Subcutaneous abdominal adipose tissue (tissue), 5 donors: Measurements from ENCODE around the gene GRM7.

ENCODE experiments used
- H3K27ac ChIP-seq: one replicate; pipeline ENCODE4 v1.7.0; 2013; ENCODE audit warnings: low read depth, mild to moderate bottlenecking, inconsistent platforms, low read length, moderate library complexity
- H3K27me3 ChIP-seq, 5 donors: one replicate each; pipeline ENCODE4 v1.7.0; 2013; ENCODE audit warnings: low read length in 5 of 5, inconsistent platforms in 1 of 5; ENCODE audit not compliant: control insufficient read depth in 5 of 5, insufficient read depth in 4 of 5
- H3K36me3 ChIP-seq, 5 donors: one replicate each; pipeline ENCODE4 v1.7.0; 2013; ENCODE audit warnings: low read length in 5 of 5; ENCODE audit not compliant: control insufficient read depth in 5 of 5, insufficient read depth in 5 of 5
- H3K4me1 ChIP-seq, 5 donors: one replicate each; pipeline ENCODE4 v1.7.0; 2013; ENCODE audit warnings: low read length in 5 of 5, mild to moderate bottlenecking in 3 of 5, moderate library complexity in 1 of 5; ENCODE audit not compliant: control insufficient read depth in 5 of 5, insufficient read depth in 5 of 5
- H3K4me3 ChIP-seq, 5 donors: one replicate each; pipeline ENCODE4 v1.7.0; 2013; ENCODE audit warnings: low read length in 5 of 5, low read depth in 1 of 5
- H3K9ac ChIP-seq, 5 donors: one replicate each; pipeline ENCODE4 v1.7.0; 2013; ENCODE audit warnings: low read length in 5 of 5, mild to moderate bottlenecking in 4 of 5, moderate library complexity in 3 of 5
- H3K9me3 ChIP-seq, 5 donors: one replicate each; pipeline ENCODE4 v1.7.0; 2013; ENCODE audit warnings: low read length in 5 of 5; ENCODE audit not compliant: control insufficient read depth in 5 of 5
- donor health status: healthy.
- donor health status: healthy.
- donor health status: healthy.
- donor health status: healthy.
- donor health status: healthy.

The GRM7 gene

DNA sequence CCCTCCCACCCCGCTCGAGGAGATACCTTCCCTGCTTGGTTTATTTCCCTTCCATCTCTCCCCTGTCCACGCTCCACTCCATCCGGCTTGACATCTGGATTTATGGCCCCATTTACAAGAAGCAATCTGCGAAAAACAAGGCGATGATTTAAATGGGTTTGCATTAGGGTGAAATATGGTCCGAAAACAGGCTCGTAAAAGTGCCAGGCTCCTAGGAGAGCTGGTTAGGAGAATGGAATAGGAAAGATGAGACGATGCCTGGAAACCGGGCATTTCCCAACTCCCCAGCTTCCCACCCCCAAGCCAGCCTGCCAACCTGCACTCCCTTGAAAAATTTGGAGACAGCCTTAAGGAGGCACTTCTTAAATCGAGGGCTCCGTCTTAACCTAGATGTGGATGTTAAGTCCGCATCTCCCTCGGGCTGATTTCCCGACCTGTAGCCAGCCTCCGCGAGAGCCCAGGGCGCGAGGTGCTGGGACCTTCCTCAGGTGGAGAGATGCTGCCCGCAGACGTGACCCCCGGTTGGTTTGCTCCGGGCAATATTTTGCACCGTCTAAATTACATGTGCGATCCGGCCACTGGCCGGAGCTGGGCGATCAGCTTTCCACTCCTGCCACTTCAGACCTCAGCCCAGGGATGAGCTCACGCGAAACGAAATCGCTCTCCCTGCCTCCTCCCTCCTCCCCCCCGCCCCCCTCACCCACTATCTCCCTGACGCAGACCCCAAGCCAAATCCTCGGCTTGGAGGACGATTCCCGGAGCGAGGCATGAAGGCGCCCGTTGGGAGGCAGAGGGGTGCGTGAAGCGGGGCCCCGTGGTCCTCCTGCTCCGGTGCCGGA lies 1.3 kb downstream of the GRM7 start:
- Histone ChIP-seq H3K4me3 (peak overlapping the region; percentile 1 to 52 (median 39)), H3K27me3 (peaks cover 12 to 30% (median 27%) of the 10 kb centered on the region in 5 donors)

DNA sequence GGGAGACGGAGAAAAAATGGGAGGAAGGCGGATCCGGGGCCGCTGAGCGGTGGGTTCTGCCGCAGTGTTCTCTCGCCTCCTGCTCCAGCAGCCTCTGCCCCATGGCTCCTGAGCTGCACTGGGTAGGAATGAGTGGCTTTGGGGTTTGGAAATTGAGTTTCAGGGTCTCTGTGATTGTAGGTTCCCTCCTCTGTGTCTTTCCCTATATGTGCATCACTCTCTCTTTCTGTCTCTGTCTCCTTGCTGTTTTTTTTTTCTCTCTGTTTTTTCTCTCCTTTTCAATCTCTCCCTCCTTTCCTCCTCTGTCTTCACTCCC lies 1.9 kb downstream of the GRM7 start:
- peaks cover 12 to 30% (median 27%) of the 10 kb centered on the region in 5 donors for H3K27me3 ChIP-seq
- peak overlapping the region in 3 of 5 donors; percentile 30 to 50 (median 39) for H3K4me3 ChIP-seq
- H3K27ac ChIP-seq: no peak overlapping the region
- no peaks in the 10 kb centered on the region for H3K9me3 ChIP-seq
- H3K9ac ChIP-seq: no peak overlapping the region
- H3K4me1 ChIP-seq: peaks cover 0 to 22% (median 12%) of the 10 kb centered on the region in 5 donors
- no peaks in the 10 kb centered on the region for H3K36me3 ChIP-seq

More for the DNA sequence above, 1.3 kb downstream of the GRM7 start:
- Histone ChIP-seq H3K36me3 (no peaks in the 10 kb centered on the region), H3K9ac (no peak overlapping the region), H3K9me3 (no peaks in the 10 kb centered on the region), H3K4me1 (peaks cover 0 to 22% (median 12%) of the 10 kb centered on the region in 5 donors), H3K27ac (no peak overlapping the region)

DNA sequence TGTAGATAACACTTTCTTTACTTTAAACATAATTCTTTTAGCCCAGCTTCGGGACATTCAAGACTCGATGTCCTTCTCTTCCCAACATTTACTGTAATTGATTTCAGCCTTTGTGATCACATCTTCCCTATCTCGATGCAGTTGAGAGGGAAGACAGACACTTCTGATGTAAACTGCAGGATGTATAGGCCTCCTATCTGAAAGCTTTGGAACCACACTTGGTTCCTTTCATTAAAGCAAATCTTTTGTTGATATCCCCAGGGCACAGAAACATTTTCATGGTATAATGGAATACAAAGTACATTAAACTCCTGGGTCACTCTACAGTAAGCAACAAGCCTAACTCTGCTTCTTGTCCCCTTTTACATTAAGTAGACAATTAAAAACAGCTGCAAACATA lies 6.4 kb downstream of the GRM7 start:
- peaks cover 0 to 4% (median 2%) of the 10 kb centered on the region in 5 donors for H3K4me1 ChIP-seq
- no peak overlapping the region for H3K9ac ChIP-seq
- peaks cover 6 to 13% (median 11%) of the 10 kb centered on the region in 5 donors for H3K27me3 ChIP-seq
- H3K4me3 ChIP-seq: no peak overlapping the region
- H3K36me3 ChIP-seq: no peaks in the 10 kb centered on the region
- no peak overlapping the region for H3K27ac ChIP-seq
- no peaks in the 10 kb centered on the region for H3K9me3 ChIP-seq

DNA sequence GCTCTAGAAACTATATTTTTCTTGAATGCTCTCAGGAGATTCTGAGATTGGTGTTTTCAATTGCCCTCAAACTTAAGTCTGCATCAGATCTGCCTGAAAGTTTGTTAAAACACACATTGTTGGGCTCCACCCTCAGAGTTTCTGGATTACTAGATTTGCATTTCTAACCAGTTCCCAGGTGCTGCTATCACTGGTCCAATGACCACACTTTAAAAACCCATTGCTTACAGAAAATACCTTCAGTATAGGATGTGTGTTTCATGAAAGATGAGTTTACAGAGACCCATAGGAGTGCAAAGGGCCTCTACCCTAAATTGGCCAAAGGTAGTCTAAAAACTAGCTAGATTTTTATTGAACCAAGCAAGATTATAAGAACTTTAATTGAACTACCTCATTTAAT lies 17.8 kb downstream of the GRM7 start:
- Histone ChIP-seq H3K9ac (no peak overlapping the region), H3K36me3 (no peaks in the 10 kb centered on the region), H3K4me1 (no peaks in the 10 kb centered on the region), H3K27me3 (no peaks in the 10 kb centered on the region), H3K4me3 (no peak overlapping the region), H3K27ac (no peak overlapping the region), H3K9me3 (no peaks in the 10 kb centered on the region)

DNA sequence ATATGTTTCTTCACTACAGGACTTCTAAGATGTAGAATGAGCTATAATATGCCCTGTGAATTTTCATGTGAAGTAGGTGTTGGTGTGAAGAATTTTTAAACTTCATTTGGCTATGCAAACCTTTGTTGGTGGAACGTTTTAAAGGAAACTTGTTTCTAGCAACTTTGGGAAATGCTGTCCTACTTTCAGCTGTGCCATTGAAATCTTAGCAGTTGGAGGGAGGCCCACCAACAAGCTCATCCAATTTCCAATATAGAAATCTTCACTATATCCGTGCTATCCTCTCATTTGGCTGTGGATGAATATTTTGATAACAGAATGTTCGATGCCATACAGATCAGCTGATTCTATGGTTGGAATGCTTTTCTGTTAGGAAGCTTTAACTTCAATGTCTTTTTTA lies 51.3 kb downstream of the GRM7 start:
- Histone ChIP-seq H3K9me3 (no peaks in the 10 kb centered on the region), H3K36me3 (no peaks in the 10 kb centered on the region), H3K27me3 (no peaks in the 10 kb centered on the region), H3K4me1 (no peaks in the 10 kb centered on the region), H3K4me3 (no peak overlapping the region), H3K9ac (no peak overlapping the region), H3K27ac (no peak overlapping the region)

DNA sequence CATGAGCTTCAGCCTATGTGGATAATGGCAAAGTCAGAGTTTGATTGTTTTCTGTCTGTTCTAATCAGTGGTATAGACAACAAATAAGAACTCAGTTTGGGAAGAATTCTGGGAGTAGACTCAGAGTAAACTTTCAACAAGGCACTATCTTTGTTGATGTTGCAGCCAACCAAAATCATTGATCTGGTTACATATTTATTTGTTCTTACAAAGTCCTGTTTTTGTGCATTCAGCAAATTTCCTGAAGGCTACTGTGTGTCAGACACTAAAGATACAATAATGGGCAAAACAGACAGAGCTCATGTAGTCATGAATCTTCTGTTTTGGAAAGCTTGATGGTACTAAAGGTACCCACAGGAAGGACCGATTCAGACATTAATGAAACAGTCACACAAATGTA lies 55.0 kb downstream of the GRM7 start:
- Histone ChIP-seq H3K4me1 (no peaks in the 10 kb centered on the region), H3K36me3 (no peaks in the 10 kb centered on the region), H3K27me3 (no peaks in the 10 kb centered on the region), H3K27ac (no peak overlapping the region), H3K4me3 (no peak overlapping the region), H3K9me3 (no peaks in the 10 kb centered on the region), H3K9ac (no peak overlapping the region)

DNA sequence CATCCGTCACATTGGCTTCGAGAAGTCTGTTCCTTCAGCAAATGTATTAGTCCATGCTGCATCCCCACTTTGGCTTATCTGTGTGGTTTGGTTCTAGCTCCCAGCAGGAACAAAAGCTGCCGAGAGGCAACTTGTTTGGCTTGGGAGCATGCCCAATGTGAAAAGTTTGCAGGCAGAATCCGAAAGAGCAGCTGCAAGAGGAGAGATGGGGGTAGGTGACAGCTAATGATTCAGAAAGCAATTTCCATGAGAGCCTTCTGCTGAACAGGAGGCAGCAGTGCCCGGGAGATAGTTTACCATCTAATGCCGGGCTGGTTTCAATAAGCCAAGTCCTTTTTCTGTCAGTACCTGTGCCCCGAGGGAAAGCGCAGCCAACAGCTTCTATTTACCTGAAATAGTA lies 60.2 kb downstream of the GRM7 start:
- no peaks in the 10 kb centered on the region for H3K27me3 ChIP-seq
- no peak overlapping the region for H3K27ac ChIP-seq
- H3K4me1 ChIP-seq: no peaks in the 10 kb centered on the region
- no peak overlapping the region for H3K4me3 ChIP-seq
- H3K36me3 ChIP-seq: no peaks in the 10 kb centered on the region
- no peak overlapping the region for H3K9ac ChIP-seq
- H3K9me3 ChIP-seq: no peaks in the 10 kb centered on the region

DNA sequence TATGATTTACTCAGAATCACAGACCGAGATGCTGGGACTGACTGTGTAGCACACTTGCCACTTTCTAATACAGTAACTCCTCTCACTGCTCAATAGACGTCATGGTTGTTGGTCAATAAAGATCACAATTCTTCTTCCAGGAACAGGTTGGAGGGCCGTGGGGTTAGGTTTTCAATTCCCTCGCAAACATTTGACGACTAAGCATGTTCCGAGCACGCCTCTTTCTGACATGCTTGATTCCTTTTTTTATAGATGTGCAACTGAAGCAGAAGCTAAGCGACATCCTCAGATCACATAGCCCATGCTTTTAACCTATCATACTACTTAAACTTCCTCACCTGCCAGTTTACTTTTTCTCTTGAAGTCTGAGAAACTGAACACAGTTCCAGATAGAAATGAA lies 61.0 kb downstream of the GRM7 start:
- no peaks in the 10 kb centered on the region for H3K4me1 ChIP-seq

DNA sequence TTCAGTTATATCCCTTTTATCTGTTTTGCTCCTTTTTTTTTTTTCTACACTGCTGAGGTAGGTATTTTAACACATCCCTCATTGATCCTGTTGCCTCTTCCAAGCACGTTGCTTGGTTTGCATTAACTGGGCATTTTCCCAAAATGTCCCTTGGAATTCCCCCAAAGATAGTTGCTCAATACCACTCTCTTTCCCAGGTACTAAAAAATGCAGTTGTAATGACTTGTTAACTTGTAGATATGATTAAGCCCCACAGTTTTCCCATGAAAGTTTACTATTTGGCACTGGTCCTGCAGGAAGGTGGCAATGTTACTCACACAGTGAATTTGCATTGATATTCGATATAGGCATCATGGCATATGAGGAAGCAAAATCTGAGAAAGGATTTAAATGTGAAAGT lies 67.1 kb downstream of the GRM7 start:
- H3K9ac ChIP-seq: no peak overlapping the region
- no peaks in the 10 kb centered on the region for H3K27me3 ChIP-seq
- no peak overlapping the region for H3K4me3 ChIP-seq
- H3K36me3 ChIP-seq: no peaks in the 10 kb centered on the region
- no peaks in the 10 kb centered on the region for H3K4me1 ChIP-seq
- no peaks in the 10 kb centered on the region for H3K9me3 ChIP-seq
- H3K27ac ChIP-seq: no peak overlapping the region

More for the DNA sequence above, 61.0 kb downstream of the GRM7 start:
- Histone ChIP-seq H3K4me3 (no peak overlapping the region), H3K27me3 (no peaks in the 10 kb centered on the region), H3K27ac (no peak overlapping the region), H3K9me3 (no peaks in the 10 kb centered on the region), H3K9ac (no peak overlapping the region), H3K36me3 (no peaks in the 10 kb centered on the region)

DNA sequence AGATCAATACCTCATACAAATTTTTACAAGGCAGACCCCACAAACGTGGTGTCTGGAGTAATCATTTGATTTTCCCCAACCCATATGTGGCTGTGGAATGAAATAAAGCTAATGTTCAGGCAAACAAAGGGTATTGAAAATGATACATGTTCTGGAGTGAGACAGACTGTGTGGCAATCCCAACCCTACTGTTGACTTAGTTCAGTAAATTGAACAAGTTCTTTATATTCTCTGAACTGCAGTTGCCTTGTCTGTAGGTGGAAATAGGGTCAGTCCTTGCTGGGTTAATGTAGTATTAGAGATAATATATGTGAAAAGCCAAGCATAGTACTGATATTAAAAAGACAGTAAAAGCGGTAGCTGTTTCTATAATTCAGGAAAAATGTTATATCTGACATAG lies 69.0 kb downstream of the GRM7 start:
- no peaks in the 10 kb centered on the region for H3K27me3 ChIP-seq
- no peak overlapping the region for H3K9ac ChIP-seq
- no peak overlapping the region for H3K4me3 ChIP-seq
- no peaks in the 10 kb centered on the region for H3K9me3 ChIP-seq
- no peaks in the 10 kb centered on the region for H3K4me1 ChIP-seq
- H3K27ac ChIP-seq: no peak overlapping the region
- no peaks in the 10 kb centered on the region for H3K36me3 ChIP-seq
